NCI-H1694 (cell line): ENCODE measurements around the gene SPEG.

Source experiments
- DNase-seq: peaks from one replicate; lab custom pipeline; 2025; lab: John Stamatoyannopoulos, UW

The SPEG gene

GRCh38 chr2:219514196-219514761 lies 79.6 kb downstream of the SPEG start, which contains the start of gene ASIC4:
ASIC4 (plus strand) TSS chr2:219514482; CDS start chr2:219514725, 243 bp downstream.
- peak; percentile 56 for DNase-seq

- DNase-seq = no peak
Measured at GRCh38 chr2:219514836-219515235, 80.2 kb downstream of the SPEG start.

GRCh38 chr2:219515874-219516629 lies 81.4 kb downstream of the SPEG start:
- peak; percentile 34 for DNase-seq

DNA sequence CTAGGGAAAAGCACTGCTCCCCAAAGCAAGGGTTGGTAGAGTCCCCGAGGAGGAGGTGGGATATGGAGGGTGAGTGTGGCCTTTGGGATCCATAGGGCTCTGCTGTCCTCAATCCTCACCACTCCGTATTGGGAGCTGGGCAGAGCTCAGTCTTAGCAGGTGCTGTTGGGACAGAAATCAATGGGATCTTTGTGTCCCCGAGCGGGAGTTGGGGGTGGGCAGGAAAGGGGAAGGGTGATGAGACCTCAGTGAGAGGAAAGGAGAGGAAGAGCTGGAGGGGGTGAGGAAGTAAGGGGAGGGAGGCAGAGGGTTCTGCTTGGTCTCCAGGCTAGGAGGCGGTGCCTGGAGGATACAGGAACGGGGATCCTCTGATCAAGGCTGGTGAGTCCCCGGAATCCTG lies 82.2 kb downstream of the SPEG start:
- no peak for DNase-seq

DNA sequence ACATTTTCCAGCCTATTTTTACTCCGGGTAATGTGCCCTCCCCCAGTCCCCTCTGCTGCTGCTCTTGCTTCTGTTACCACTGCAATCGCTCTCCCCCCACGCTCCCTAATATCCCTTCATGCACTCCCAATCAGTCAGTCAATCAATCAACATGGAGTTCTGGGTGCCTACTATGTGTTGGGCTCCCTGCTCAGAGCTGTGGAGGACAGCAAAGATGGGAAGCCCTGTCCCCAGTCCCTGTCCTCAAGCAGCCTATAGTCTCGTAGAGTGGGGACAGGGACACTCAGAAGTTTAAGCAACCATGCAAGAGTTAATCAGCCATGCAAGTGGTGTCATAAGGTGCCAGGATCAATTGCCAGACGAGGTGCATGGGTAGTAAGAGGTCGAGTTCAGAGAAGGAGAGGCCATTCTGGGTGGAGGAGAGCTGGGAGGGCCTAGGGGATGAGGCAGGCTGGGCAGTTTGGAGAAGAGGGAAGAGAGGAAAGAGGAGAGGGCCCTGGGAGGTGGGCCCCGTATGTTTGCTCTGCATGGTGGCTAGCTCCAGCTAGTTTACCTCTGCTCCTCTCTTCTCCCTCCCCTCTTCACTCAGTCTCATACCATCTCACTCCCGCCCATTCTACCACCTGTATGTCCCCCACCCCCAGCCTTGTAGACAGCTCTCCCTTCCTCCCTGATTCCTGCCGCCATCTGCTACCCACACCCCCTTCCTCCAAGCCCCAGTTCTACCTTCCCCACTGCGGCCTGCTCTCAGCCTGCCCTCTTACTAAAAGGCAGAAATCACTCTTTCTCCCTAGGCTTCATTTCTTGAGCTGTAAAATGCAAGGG lies 83.5 kb downstream of the SPEG start:
- DNase-seq = no peak

DNA sequence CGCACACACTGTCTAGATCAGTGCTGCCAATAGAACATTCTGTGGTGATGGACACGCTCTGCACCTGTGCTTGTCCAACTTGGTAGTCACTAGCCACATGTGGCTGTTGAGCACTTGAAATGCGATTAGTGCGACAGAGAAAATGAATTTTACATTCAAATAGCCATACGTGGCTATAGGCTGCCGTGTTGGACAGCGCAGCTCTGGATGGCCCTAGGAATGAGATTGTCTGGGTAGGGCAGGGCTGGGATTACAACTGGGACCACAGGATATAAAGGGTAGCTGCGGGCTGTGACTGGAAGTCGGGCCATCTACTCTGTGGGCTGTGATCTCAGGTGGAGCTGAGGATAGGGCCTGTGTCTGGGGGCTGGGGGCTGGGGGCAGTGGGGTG lies 84.9 kb downstream of the SPEG start:
- no peak for DNase-seq

DNA sequence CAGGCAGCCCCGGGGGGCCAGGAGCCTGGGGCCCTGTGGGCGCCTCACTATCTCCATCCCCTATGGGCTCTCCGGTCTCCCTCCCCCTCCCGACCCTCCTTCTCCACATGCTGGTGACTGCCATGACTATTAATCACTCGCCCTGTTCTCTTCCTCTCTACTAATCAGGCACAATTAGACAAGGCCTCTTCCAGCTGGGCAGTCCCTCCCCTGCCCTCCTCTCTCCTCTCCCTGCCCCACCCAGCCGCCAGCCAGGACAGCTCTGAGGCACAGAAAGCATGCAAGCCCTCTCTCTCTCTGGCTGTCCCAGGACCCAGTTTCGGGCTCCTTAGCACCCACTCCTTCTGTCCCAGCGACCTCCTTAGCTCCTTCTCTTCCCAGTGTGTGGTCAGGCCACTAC lies 85.4 kb downstream of the SPEG start:
- no peak for DNase-seq

DNA sequence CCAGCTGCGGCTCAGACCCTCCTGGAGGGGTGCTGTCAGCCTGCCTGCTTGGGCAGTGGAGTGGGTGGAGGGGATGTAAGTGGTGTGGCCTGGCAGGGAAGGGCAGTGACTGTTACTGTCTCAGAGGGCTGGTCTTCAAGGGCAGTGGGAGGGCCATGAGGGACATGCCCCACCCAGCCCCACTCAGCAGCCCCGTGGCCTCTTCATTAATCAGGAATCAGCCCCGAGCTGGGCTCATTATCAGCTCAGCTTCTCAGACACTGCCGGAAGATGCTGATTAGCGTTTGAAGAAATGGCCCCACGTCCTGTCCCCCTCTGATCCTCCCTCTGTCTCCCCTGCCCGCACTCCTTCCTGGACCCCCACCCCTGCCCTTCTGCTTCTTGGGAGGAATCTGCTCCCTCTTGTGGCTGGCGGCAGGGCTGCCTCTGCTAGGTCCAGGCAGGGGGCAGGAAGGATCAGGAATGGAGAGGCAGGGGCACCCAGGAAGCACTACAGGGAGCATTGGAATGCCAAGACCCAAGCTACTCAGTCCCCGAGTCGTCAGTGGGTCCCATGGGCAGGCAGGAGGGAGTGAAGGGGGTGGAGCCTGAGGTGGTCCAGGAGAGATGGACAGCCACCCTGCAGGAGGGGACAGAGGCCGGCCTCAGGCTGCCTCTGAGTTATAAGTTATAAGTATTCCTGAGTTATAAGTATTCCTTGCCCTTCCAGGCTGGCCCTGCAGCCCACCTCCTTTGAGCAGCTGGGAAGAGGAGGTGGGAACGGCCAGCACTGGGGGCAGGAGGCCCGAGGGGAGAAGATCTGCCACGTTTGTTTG lies 86.6 kb downstream of the SPEG start:
- DNase-seq = peak; percentile 38

DNA sequence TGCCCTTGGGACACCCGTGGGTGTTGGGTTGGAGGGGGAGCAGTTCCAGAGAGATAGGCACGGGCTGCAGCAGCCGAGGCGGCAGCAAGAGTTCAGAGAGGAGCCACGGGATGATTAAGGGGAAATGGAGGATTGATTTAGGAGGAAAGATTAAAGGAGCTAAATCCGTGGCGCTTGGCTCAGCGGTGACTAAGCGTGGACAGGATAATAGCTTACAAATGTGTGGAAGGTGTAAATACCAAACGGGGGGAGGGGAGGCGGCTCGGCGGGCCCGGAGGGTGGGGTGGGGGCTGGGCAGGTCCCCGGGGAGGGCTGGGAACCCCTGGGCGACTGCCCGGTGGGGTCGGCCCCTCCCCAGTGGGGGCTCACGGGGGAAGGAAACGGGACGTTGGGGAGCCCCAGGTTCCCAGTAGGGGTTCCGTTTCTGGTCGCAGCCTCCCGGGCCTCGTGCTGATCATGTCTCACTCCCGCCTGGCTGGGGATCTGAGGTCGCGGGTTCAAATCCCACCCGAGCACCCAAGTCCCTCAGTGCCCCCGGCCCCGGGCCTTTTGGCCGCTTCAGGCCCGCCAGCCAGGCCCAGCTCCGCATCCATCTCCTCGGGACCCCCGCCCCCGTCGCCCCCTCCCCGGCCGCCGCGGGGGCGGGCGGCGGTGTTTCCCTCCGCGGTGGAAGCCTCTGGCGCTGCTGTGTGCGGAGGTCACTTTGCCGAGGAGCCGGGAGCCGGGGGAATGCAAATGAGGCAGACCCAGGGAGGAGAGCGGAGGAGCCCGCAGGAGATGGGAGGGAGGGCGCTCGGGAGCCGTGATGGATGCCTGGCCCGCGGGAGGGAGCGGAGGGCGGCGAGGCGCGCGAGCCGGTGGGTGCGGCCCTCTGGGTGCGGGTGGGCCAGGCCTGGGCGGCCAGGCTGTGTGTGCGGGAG lies 87.7 kb downstream of the SPEG start:
- no peak for DNase-seq

GRCh38 chr2:219523031-219523671 lies 88.5 kb downstream of the SPEG start:
- no peak for DNase-seq

DNA sequence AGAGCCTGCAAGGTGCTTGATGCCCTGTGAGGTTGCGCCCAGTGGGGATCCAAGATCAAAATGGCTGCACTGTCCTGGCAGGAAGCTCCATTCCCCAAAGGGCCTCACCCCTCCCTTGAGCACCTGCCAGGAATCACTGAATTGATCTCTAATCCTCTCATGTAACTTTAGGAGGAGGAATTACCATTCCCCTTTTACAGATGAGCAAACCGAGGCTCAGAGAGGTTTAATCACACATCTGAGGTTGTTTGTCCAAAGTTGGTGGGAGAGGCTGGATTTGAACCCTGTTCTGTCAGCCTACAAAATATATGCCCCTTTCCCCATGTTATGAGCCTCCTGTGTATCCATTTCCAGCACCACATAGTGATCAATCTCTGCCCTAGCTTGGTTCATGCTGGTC lies 90.2 kb downstream of the SPEG start:
- DNase-seq = no peak

- DNase-seq = no peak
Measured at GRCh38 chr2:219525533-219526232, 91.0 kb downstream of the SPEG start.

- no peak for DNase-seq
Measured at GRCh38 chr2:219526320-219527075, 91.9 kb downstream of the SPEG start.

DNA sequence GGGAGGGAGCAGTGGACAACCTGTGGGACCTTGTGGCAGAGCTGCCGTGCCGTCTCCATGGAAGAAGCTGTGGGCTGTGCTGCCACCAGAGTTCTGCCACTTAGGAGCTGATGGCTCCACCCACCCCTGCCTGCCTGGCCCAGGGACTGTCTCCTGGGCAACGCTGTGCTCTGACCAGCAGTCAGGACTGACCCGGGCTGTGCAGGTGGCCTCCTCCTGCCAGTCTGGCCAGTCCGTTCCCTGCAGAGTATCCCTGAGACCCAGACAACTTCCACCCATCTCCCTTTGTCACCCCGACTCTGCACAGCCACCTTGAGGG lies 92.4 kb downstream of the SPEG start:
- DNase-seq = no peak

DNA sequence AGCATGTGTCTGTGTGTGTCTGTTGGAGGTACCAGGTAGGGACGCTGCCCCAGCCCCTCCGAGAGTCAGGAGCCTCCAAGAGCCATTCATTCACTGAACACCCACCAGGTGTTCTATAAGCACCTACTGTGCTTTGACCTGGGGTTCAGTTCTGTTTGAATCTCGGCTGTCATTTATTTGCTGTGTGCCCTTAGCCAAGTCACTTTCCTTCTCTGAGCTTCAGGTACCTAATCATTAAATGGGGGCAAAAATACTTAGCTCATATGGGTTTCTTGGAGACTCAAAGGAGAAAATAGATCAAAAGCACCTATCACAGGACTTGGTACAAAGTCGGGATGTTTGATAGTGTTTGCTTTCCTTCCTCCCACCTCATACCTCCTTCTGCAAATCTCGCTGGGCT lies 92.8 kb downstream of the SPEG start:
- no peak for DNase-seq

DNA sequence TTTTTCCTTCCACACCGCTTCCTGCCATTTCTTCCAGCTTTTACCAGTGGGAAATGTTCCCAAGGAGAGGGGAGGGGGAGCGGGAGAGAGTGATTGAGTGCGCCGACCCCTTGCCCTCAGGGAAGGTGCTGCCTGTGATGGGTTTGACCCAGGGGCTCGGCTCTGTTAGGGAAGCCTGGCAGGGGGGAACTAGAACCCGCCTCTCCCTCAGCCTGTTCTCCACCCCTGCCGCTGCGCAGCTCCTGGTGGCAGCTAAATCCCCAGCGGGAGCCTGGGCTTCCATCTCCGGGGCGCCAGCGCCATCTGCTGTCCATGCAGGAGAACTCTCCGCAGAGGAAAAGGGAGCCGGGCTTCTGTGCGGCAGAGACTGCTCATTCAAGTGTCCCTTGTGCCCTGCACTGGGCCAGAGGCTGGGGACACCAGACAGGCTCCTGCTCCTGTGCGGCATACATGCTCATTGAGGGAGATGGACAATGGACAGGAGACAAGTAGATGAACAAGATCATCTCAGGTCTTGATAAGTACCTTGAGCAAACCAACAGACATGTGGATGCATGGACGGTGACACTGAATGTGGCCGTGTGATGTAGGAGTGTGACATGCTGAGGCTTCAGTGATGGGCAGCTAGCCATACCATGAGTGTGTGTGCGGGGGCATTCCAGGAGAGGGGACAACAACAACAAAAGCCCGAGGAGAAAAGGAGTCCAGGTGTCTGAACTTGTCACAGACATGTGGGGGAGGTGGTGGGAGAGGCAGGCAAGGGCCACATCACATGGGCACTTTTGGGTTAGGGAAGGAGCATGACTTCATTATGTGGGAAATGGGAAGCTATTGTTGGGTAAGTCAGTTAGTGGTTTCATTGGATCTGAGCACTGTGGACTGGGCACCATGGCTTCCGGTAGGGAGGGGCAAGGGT lies 95.7 kb downstream of the SPEG start:
- peak; percentile 83 for DNase-seq

DNA sequence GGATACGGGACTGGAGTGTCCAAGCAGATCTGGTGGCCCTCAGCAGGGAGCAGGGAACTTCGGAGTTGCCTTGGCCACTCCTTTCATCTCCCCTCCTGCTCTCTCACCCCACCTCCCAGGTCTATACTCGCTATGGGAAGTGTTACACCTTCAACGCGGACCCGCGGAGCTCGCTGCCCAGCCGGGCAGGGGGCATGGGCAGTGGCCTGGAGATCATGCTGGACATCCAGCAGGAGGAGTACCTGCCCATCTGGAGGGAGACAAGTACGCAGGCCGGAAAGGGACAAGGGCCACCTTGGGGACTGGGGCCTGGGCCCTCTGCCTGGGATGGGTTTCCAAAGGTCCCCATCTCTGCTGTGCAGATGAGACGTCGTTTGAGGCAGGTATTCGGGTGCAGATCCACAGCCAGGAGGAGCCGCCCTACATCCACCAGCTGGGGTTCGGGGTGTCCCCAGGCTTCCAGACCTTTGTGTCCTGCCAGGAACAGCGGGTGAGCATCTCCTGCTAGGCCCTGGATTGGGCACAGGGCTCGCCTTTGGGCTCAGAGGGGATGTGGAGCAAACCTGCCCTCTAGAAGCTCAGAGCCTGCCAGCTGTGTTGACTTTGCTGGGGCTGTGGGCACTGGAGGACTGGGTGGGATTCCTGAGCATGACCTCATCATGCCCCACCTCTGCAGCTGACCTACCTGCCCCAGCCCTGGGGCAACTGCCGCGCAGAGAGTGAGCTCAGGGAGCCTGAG lies 97.2 kb downstream of the SPEG start:
- DNase-seq = no peak

DNA sequence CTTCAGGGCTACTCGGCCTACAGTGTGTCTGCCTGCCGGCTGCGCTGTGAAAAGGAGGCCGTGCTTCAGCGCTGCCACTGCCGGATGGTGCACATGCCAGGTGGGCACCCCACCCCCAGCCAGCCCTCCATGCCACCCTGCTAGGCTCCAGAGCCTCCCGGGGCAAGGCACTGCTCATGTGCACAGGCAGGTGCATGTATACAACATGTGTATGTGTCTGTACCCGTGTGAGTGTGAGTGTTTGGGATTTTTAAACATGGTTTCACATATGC lies 97.7 kb downstream of the SPEG start:
- DNase-seq = no peak
